Fibroblast of mammary gland (primary cell): ENCODE results near the gene DUS1L.

Experiments used
- DNase-seq: peaks from one replicate; pipeline ENCODE4 v3.0.0-alpha.2; 2010; ENCODE audit warnings: low read depth
- H3K4me3 ChIP-seq: 2 replicates; pipeline ENCODE4 v1.5.1; 2011; ENCODE audit warnings: low read depth, mild to moderate bottlenecking, low read length, moderate library complexity; ENCODE audit not compliant: control insufficient read depth
- TF ChIP-seq, protein P1 (sequence below): conservative IDR thresholded peaks from 2 replicates; pipeline ENCODE4 v1.5.1; 2011; ENCODE audit warnings: low read depth, low read length, inconsistent platforms; ENCODE audit not compliant: control insufficient read depth, insufficient read depth

The DUS1L gene

DNA sequence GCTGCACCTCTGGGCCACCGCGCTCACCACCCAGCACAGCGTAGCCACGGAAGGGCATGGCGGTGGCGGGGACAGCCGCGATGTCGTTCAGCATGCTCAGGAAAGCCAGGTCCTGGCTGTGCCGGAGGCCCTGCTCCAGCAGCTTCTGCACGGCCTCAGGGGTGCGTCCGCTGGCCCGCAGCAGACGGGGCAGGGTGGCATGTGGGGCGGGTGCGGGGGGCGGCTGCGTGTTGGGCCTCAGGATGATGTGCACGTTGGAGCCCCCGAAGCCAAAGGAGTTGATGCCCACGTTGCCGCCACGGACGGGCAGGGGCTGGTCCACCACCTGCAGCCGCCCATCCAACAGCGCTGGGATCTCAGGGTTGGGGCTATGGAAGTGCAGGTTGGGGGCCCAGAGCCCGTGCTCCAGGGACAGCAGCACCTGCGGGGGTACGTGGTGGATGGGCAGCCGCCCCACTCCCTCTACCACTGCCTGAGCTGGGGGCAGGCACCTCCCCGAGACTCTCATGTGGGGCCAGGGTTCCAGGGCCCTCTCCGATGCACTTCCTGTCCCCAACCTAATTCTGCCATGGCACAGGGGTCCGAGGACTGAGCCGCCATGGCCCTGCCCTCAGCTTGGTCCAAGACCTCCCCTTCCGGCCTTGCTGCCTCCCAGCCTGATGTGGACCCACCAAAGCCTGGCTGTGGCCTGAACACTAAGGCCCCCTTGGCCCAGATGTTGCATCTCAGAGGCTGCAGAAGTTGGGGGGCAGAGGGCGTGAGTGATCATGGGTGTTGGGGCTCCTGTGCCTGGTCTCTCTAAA lies 25.9 kb upstream of the DUS1L start:
- DNase-seq, result no peak
- TF ChIP-seq, protein P1, sequence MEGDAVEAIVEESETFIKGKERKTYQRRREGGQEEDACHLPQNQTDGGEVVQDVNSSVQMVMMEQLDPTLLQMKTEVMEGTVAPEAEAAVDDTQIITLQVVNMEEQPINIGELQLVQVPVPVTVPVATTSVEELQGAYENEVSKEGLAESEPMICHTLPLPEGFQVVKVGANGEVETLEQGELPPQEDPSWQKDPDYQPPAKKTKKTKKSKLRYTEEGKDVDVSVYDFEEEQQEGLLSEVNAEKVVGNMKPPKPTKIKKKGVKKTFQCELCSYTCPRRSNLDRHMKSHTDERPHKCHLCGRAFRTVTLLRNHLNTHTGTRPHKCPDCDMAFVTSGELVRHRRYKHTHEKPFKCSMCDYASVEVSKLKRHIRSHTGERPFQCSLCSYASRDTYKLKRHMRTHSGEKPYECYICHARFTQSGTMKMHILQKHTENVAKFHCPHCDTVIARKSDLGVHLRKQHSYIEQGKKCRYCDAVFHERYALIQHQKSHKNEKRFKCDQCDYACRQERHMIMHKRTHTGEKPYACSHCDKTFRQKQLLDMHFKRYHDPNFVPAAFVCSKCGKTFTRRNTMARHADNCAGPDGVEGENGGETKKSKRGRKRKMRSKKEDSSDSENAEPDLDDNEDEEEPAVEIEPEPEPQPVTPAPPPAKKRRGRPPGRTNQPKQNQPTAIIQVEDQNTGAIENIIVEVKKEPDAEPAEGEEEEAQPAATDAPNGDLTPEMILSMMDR, result no peak
- H3K4me3 ChIP-seq, result no peak overlapping the region

DNA sequence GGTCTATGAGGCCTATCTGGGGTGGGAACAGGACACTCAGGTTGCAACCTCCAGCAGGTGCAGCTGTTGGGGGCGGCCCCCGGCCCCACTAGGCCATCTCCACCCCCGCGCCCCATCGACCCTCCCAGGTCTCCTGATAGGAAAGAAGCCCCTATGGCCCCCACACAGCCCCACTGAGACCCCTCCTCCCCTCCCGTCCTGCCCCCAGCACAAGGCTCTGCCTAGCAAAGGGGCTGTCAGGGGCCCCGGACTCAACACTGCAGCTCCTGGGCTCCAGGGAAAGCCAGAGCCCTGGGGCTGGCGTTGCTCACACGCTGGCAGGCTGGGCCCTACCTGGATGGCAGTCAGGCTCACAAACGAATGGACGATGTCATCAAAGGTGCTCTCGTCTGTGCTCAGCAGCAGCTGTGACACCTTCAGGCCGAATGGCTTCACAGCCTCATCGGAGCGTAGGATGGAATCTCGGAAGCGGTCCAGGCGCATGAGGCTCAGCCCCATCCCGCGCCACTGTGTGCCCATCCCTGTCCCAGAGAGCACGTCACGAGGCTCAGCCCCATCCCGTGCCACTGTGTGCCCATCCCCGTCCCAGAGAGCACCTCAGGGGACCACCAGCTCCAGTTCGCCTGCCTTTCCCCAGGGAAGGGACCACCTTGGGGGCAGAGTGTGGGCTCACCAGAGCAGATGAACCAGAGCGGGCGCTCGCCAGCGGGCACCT lies 25.1 kb upstream of the DUS1L start:
- no peak overlapping the region for H3K4me3 ChIP-seq
- TF ChIP-seq, protein P1, result no peak
- no peak for DNase-seq

DNA sequence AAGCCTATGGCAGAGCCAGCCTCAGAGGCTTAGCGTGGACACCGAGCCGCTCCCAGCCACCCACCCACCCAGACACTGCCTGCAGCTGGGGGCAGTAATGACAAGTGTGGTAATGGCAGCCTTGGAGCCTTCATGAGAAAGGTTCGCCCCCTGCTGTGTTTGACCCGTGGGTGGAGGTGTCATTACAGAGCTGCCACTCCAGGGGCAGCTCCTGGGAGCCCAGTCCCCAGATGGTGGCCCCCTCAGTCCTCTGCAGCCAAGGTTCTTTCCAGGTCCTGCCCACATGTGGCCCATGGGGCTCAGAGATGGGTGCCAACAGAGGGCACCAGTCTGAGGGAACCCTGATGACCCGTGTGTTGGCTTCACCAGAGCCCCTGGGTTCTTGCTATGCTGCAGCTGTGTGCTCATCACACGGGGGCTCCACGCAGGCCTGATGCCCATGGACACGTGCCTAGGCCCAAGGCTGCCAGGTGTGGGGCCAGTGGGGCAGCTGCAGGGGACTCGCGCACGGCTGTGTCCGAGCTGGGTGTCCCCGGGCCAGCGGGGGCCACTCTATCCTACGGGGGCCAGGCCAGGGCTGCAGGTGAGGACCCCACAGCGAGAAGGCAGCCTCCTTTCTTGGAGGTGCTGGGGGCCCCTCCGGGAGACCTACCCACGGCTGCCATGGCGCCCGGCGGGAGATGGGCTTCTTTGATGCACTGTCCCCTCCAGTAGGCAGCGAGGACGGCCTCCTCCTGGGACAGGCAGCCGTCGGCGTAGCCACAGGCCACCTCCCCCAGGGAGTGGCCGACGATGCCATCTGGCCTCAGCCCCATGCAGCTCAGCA lies 24.3 kb upstream of the DUS1L start:
- H3K4me3 ChIP-seq, result no peak overlapping the region
- TF ChIP-seq, protein P1, result no peak
- no peak for DNase-seq

DNA sequence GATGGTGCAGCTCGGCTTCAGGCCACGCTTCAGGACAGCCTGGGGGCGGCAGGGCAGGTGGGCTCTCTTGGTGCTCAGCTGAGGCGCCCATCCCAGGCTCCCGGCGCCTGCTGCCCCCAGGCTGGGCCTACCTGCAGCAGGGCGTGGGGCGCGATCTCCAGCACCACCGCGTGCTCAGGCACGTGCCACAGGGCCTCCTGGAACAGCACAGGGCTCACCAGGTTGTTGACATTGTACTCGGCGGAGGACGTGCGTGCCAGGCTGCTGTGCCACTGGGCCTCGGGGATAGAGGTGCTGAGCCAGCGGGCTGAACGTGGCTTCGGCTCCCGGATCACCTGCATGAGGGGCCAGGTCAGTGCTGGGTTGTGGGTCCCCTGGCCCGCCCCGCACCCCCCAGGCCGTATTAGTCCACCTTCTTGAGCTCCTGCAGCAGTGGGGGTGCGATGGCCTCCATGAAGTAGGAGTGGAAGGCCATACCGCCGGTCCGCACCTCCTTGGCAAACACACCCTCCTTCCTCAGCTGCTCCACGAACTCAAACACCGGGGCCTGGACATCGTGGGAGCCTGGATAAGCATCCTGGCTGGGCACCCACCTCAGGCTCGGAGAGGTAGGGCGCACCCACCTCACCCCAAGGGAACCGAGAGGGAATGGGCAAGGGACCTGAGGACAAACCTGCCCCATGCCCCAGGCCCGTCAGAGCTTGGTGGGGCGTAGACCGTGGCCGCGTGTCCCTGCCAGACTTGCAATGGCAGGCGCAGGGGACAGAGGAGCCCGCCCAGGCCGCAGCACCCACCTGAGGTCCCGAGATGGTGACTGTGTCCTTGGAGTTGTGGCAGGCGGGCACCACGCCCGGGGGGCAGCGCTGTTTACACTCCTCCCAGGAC lies 23.5 kb upstream of the DUS1L start:
- H3K4me3 ChIP-seq, result no peak overlapping the region
- no peak for DNase-seq
- TF ChIP-seq, protein P1, result no peak

DNA sequence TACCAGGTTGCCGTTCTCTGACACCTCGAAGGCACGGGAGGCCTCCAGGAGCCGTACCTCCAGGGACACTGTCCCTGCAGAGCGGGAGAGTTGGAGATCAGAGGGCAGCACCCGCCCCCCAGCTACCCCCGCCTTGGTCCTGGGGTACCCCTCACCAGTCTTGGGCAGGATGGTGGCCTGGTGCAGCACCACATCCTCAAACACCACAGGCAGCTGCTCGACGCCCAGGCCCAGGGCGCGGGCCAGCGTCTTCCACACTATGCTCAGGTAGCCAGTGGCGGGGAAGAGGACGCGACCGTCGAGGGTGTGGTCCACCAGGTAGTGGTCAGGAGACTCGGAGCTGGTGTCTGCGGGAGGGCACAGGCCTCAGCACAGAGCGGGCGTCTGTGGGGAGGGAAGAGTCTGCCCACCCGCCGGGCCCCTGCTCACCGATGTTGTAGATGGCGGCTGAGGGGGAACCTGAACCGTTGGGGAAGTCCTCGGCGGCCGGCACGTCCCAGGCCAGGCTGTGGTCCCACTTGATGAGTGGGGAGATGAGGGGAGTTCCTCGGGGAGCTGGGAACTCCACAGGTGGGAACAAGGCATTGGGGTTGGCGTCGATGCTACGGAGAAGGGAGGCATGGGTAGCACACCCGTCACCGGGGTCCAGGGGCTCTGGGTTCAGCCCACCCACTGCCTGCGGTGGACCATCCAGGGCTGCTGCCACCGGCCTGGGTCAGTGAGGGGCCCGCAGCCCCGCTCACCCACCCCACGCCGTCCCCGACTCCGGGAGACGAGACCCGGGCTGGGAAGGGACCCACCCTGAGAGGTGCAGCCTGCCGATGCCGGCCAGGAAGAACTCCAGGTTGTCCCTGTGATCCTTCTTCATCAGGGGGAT lies 22.6 kb upstream of the DUS1L start:
- H3K4me3 ChIP-seq, result no peak overlapping the region
- TF ChIP-seq, protein P1, result no peak
- no peak for DNase-seq
